B cell (primary cell): ENCODE data around the gene ZNF652.
A peak's percentile ranks its signal among the peaks of the same experiment; 100 is the strongest.

ENCODE experiments used
- CTCF ChIP-seq: fragments of 200-600 bp; IDR thresholded peaks from one replicate; pipeline ENCODE4 v1.8.0; 2022; ENCODE audit warnings: antibody characterized with exemption, mild to moderate bottlenecking
- EZH2 ChIP-seq: IDR thresholded peaks from 2 replicates; pipeline ENCODE4 v1.6.1; 2012; ENCODE audit warnings: borderline replicate concordance, low read depth, mild to moderate bottlenecking, moderate library complexity, low read length; ENCODE audit not compliant: insufficient read depth, poor library complexity, severe bottlenecking

DNA sequence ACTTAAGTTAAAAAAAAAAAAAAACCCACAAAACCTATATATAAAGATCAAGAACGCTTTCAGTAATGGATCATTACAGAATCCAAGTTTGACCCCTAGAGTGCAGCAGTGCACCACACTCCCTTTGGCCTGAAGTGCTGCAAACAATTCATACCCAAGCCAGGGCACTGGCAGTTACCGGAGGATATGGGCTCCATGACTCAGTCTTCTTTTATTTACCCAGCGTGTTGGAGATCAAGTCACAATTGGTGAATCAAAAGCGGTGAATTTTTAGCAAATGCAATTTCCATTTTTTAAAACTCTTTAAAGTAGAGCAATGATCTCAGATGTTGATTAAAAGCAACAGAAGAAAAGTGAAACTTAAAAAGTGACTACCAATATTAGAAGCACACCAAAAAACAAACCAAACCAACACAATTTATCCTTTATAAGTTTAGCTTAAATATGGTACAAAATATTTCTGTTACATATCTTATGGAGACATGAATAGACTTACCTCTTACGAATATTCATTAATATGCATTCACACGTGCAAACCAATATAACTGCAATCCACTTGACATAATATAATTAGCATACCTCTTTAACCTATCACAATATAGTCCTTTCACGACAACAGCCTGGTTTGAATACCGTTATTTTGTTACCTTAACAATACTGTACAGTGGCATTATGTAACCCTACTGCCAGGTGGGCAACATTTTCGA lies 46.3 kb downstream of the ZNF652 start:
- peak; percentile 97 for TF ChIP-seq CTCF
- TF ChIP-seq EZH2: no peak
